GM10266 (cell line): ENCODE results near the gene HS6ST1.
"Not testable (repeated sequence)": the region's sequence is repeated elsewhere in the genome, so short reads cannot be mapped to it uniquely, and the experiment has no call there.

Source experiments
- DNase-seq: peaks from one replicate; pipeline ENCODE4 v3.0.0; 2012; ENCODE audit errors: extremely low spot score
- CTCF ChIP-seq: IDR thresholded peaks from 2 replicates; pipeline ENCODE4 v1.5.1; 2012; ENCODE audit warnings: mild to moderate bottlenecking, low read depth; ENCODE audit not compliant: control insufficient read depth, insufficient read depth; ENCODE audit errors: missing control alignments

HS6ST1 gene

GRCh38 chr2:128262315-128263253, 56.1 kb downstream of the HS6ST1 start:
- TF ChIP-seq CTCF = no peak

GRCh38 chr2:128261245-128262128, 57.2 kb downstream of the HS6ST1 start:
- no peak for TF ChIP-seq CTCF
- DNase-seq = no peak

More at GRCh38 chr2:128262315-128263253, 56.1 kb downstream of the HS6ST1 start:
- no peak for DNase-seq

GRCh38 chr2:128260239-128261138, 58.2 kb downstream of the HS6ST1 start:
- DNase-seq = no peak
- no peak for TF ChIP-seq CTCF

- no peak for DNase-seq
- no peak for TF ChIP-seq CTCF
These were observed 59.1 kb downstream of the HS6ST1 start for GRCh38 chr2:128259585-128259984.

GRCh38 chr2:128258218-128258617, 60.5 kb downstream of the HS6ST1 start:
- no peak for TF ChIP-seq CTCF
- no peak for DNase-seq

- no peak for DNase-seq
- no peak for TF ChIP-seq CTCF
These were observed 66.2 kb downstream of the HS6ST1 start for GRCh38 chr2:128252501-128252900.

- DNase-seq = not testable (repeated sequence)
These were observed 66.6 kb downstream of the HS6ST1 start for GRCh38 chr2:128252086-128252485.
